ENCODE measurements around the gene ANKS3. TPM values are rescaled to one million over a fixed set of nuclear protein-coding genes. Genes with fewer than 3 reads are reported as not detected.

ANKS3 gene
- total RNA-seq, 1 experiment from 2014 or later, result 25.5 TPM

DNA sequence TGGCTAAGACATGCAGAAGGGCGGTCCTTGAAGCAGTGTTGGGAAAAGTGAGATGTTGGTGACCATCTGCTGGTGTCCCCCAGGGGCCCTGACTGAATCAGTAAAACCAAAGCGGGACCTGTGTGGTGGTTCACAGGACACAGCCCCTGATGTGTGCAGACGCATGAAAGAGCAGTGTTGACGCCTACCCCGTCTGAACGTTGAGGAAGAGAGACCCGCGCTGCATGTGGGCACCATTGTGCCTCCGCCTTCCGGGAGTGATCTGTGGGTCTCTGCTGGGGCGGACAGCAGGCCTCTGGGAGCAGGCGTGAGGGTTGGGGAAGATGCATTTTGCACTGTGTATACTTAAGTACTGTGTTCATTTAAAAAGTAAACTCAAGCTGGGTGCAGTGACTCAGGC is 77.8 kb downstream of the ANKS3 start:
- Histone ChIP-seq H3K4me3 (replicated peaks in 1 of 2; ENCODE audit: low read depth in 1 of 2, low read length in 2 of 2) (no peak overlapping the region), H3K4me1 (ENCODE audit: control insufficient read depth in 1 of 2, insufficient read depth in 2 of 2, low read length in 2 of 2) (no peaks in the 10 kb centered on the region), H3K27ac (ENCODE audit: low read depth, low read length) (no peak overlapping the region), H3K4me2 (ENCODE audit: low read length) (no peak overlapping the region), H3K9ac (ENCODE audit: low read length) (no peak overlapping the region), H3K36me3 (ENCODE audit: control insufficient read depth in 1 of 2, insufficient read depth in 2 of 2, low read length in 2 of 2) (peaks cover 0 to 15% of the 10 kb centered on the region in 2 experiments; a peak in 2 of 4 replicates), H3K79me2 (ENCODE audit: insufficient read depth, low read length) (no peaks in the 10 kb centered on the region), H3K9me3 (ENCODE audit: control insufficient read depth in 1 of 2, insufficient read depth in 1 of 2, low read depth in 1 of 2, low read length in 2 of 2) (no peaks in the 10 kb centered on the region), H3K27me3 (ENCODE audit: insufficient read depth, low read length) (no peaks in the 10 kb centered on the region), H4K20me1 (ENCODE audit: insufficient read depth) (no peaks in the 10 kb centered on the region), H3K9me2 (ENCODE audit: insufficient read depth) (no peaks in the 10 kb centered on the region), H2AFZ (ENCODE audit: low read depth, low read length, poor library complexity, severe bottlenecking) (no peak overlapping the region)
- ChIA-PET CTCF (no interaction called here), POLR2A (no interaction called here), RAD21 (ENCODE audit: low non-redundant PET in 1 of 2, low total read pairs in 2 of 2, uncharacterized antibody in 2 of 2, unreplicated experiment in 2 of 2) (no interaction called here)
- TF ChIP-seq SRF (IDR thresholded peaks at IDR 0.05; ENCODE audit: low read depth) (no peak), TCF7L2 (IDR thresholded peaks at IDR 0.05; ENCODE audit: borderline replicate concordance, extremely low read depth, insufficient read depth, insufficient read length) (no peak), JUND (IDR thresholded peaks at IDR 0.05) (no peak), SP1 (IDR thresholded peaks at IDR 0.05; ENCODE audit: low read depth) (no peak)
- TF ChIP-seq, protein P1, sequence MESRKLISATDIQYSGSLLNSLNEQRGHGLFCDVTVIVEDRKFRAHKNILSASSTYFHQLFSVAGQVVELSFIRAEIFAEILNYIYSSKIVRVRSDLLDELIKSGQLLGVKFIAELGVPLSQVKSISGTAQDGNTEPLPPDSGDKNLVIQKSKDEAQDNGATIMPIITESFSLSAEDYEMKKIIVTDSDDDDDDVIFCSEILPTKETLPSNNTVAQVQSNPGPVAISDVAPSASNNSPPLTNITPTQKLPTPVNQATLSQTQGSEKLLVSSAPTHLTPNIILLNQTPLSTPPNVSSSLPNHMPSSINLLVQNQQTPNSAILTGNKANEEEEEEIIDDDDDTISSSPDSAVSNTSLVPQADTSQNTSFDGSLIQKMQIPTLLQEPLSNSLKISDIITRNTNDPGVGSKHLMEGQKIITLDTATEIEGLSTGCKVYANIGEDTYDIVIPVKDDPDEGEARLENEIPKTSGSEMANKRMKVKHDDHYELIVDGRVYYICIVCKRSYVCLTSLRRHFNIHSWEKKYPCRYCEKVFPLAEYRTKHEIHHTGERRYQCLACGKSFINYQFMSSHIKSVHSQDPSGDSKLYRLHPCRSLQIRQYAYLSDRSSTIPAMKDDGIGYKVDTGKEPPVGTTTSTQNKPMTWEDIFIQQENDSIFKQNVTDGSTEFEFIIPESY (IDR thresholded peaks at IDR 0.05; ENCODE audit: extremely low read depth, insufficient replicate concordance, low read length), result no peak
- no peak for DNase-seq (ENCODE audit: low read depth, low spot score)
- no peak for ATAC-seq
- intact Hi-C loops (cut with micrococcal nuclease), result loop anchor here (10.0 kb wide), 1 partner anchor 141 kb away; no protein-coding TSS in a partner anchor
- BruUV-seq (replicated peaks), result no TSS peak

DNA sequence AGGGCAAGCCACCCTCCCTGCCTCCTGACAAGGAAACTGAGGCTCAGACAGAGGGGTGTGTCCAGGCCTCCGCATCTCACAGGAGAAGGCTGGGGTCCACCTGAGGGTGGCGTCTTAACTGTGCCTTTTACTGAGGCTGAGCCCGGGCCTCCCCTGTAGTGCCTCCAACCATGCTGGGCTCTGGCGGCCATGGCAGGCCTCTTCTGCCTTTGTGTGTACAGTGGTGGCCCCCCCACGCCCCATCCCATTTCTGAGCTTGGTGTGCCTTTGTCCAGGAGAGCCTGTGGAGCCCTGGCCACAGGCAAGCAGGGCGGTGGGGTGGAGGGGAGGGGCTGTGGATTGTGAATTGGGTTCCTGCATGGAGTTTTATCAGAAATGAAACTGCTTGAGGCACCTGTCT is 78.3 kb downstream of the ANKS3 start:
- Histone ChIP-seq H3K27me3 (ENCODE audit: insufficient read depth, low read length) (no peaks in the 10 kb centered on the region), H2AFZ (ENCODE audit: low read depth, low read length, poor library complexity, severe bottlenecking) (no peak overlapping the region), H3K9me3 (ENCODE audit: control insufficient read depth in 1 of 2, insufficient read depth in 1 of 2, low read depth in 1 of 2, low read length in 2 of 2) (no peaks in the 10 kb centered on the region), H3K79me2 (ENCODE audit: insufficient read depth, low read length) (0 out of 2 replicates have a peak, but pooled peaks cover 3% of the 10 kb centered on the region), H3K4me1 (ENCODE audit: control insufficient read depth in 1 of 2, insufficient read depth in 2 of 2, low read length in 2 of 2) (no peaks in the 10 kb centered on the region), H3K9me2 (ENCODE audit: insufficient read depth) (no peaks in the 10 kb centered on the region), H3K36me3 (ENCODE audit: control insufficient read depth in 1 of 2, insufficient read depth in 2 of 2, low read length in 2 of 2) (peaks cover 0 to 15% of the 10 kb centered on the region in 2 experiments; a peak in 2 of 4 replicates), H3K4me3 (replicated peaks in 1 of 2; ENCODE audit: low read depth in 1 of 2, low read length in 2 of 2) (no peak overlapping the region), H3K9ac (ENCODE audit: low read length) (no peak overlapping the region), H3K27ac (ENCODE audit: low read depth, low read length) (no peak overlapping the region), H3K4me2 (ENCODE audit: low read length) (no peak overlapping the region), H4K20me1 (ENCODE audit: insufficient read depth) (no peaks in the 10 kb centered on the region)
- BruUV-seq (replicated peaks), result no TSS peak
- ChIA-PET RAD21 (ENCODE audit: low non-redundant PET in 1 of 2, low total read pairs in 2 of 2, uncharacterized antibody in 2 of 2, unreplicated experiment in 2 of 2) (no interaction called here), POLR2A (no interaction called here), CTCF (no interaction called here)
- no peak for ATAC-seq
- DNase-seq (ENCODE audit: low read depth, low spot score), result no peak
- intact Hi-C loops (cut with micrococcal nuclease), result loop anchor here (10.0 kb wide), 1 partner anchor 141 kb away; no protein-coding TSS in a partner anchor
- TF ChIP-seq FOSL1 (IDR thresholded peaks at IDR 0.05; ENCODE audit: low read depth) (no peak), YY1 (IDR thresholded peaks at IDR 0.05; ENCODE audit: extremely low read depth, insufficient replicate concordance, low read depth, low read length) (no peak), POLR2A (IDR thresholded peaks at IDR 0.05; ENCODE audit: borderline replicate concordance, extremely low read depth, insufficient read depth, insufficient read length) (no peak), EGR1 (IDR thresholded peaks at IDR 0.05; ENCODE audit: low read depth) (no peak), RAD21 (IDR thresholded peaks at IDR 0.05; ENCODE audit: low read depth) (no peak), JUND (IDR thresholded peaks at IDR 0.05) (no peak), ZNF274 (IDR thresholded peaks at IDR 0.05; ENCODE audit: low read depth, low read length) (no peak), CTCF (IDR thresholded peaks at IDR 0.05 in 2 of 3, conservative IDR thresholded peaks at IDR 0.05 in 1 of 3; ENCODE audit: borderline replicate concordance in 1 of 3, insufficient read depth in 1 of 3, low read depth in 2 of 3, low read length in 2 of 3) (no peak), SIN3A (IDR thresholded peaks at IDR 0.05; ENCODE audit: low read depth) (no peak), TCF7L2 (IDR thresholded peaks at IDR 0.05; ENCODE audit: borderline replicate concordance, extremely low read depth, insufficient read depth, insufficient read length) (no peak), SP1 (IDR thresholded peaks at IDR 0.05; ENCODE audit: low read depth) (no peak), ZFX (IDR thresholded peaks at IDR 0.05) (no peak), EZH2 (IDR thresholded peaks at IDR 0.05) (no peak), CEBPB (IDR thresholded peaks at IDR 0.05; ENCODE audit: low read depth) (no peak), CBX3 (IDR thresholded peaks at IDR 0.05; ENCODE audit: low read depth) (no peak), SRF (IDR thresholded peaks at IDR 0.05; ENCODE audit: low read depth) (no peak)
